Measurements from ENCODE around the gene ZNF554. TPM values are rescaled to one million over a fixed set of nuclear protein-coding genes. Genes with fewer than 3 reads are reported as not detected.

Gene ZNF554
- total RNA-seq, 1 donor from 2014 or later = 4.7 TPM

DNA sequence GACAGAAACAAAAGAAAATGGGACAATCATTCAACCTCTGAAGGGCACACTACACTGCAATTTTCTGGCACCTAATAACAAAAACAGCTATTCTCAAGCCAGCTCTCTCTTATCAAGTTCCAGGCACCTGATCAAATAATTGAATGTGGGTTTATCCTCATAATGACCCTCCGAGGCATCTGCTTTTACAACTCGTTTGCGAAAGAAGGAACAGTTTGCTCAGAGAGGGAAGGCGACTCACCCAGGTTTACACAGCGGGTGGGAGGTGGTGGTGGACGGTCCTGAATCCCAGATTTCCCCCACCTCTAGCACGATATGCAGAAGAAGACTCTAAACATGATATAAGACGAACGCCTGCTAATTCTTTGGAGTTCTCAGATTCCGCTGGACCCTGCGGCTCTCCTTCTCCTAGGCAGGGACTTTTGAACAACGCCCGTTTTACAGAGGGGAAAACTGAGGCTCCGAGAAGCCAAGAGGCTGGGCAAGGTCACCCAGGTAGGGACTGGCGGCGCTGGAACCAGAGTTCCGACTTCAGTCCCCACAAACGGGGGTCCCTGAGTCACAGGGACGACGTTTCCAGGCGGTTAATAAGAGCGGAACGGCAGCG, 37.2 kb upstream of the ZNF554 start:
- Histone ChIP-seq H3K27ac (peak overlapping the region; percentile 92), H3K4me1 (peaks cover 29% of the 10 kb centered on the region), H3K9me3 (no peaks in the 10 kb centered on the region), H3K36me3 (no peaks in the 10 kb centered on the region), H3K27me3 (no peaks in the 10 kb centered on the region), H3K4me3 (peak overlapping the region; percentile 78)
- intact Hi-C loops (cut with DNase I) = no loop called here
- no peak for DNase-seq
- ATAC-seq = no peak
- TF ChIP-seq, protein P1, sequence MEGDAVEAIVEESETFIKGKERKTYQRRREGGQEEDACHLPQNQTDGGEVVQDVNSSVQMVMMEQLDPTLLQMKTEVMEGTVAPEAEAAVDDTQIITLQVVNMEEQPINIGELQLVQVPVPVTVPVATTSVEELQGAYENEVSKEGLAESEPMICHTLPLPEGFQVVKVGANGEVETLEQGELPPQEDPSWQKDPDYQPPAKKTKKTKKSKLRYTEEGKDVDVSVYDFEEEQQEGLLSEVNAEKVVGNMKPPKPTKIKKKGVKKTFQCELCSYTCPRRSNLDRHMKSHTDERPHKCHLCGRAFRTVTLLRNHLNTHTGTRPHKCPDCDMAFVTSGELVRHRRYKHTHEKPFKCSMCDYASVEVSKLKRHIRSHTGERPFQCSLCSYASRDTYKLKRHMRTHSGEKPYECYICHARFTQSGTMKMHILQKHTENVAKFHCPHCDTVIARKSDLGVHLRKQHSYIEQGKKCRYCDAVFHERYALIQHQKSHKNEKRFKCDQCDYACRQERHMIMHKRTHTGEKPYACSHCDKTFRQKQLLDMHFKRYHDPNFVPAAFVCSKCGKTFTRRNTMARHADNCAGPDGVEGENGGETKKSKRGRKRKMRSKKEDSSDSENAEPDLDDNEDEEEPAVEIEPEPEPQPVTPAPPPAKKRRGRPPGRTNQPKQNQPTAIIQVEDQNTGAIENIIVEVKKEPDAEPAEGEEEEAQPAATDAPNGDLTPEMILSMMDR (IDR thresholded peaks at IDR 0.05) = no peak

DNA sequence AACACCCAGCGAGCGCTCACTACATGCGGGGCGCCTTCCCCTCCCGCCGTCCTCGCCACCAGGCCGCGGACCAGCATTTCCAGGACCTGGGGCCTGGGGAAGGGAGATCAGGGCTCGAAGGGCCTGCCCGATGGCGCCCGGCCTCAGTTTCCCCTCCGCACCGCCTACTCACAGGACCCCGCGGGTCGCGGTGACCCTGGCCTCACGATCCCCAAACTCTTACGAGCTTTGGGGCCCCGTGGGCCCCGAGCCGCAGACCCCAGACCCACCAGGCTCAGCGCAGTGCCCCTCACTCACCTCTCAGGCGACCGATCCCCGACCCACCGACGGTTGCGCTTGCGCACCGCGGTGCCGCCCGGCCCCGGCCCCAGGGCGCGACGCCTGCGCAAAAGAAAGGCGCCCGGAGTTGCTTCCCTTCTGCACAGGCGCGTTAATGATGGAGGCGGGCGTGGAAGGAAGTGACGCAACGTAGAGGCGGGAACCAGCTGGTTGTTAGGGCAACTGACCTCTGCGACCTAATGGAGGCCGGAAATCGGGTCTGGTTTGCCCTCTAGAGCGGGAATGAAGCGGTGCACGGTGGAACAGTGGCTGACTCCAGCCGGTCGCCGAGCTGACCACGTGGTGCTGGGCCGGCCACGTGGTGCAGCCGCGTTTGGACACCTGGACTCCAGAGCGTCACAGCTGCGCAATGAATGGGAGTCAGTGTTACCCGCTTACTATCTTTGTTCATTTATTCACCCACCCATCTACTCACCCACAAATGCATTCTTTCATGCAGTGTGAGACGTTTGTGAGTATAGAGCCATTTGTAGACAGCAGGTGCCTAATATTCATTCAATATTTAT, 36.5 kb upstream of the ZNF554 start, which contains the start of gene SGTA:
SGTA (minus strand) TSS at position 338 of the 845 bp plus-strand sequence. CDS start 14,205 bp downstream, outside the sequence.
- DNase-seq (peak; percentile 98), ATAC-seq (peak; percentile 91)
- Histone ChIP-seq H3K4me1 (peaks cover 29% of the 10 kb centered on the region), H3K27me3 (no peaks in the 10 kb centered on the region), H3K9me3 (no peaks in the 10 kb centered on the region), H3K4me3 (peak within 1 kb of the TSS; percentile 78), H3K36me3 (no peaks in the 10 kb centered on the region), H3K27ac (peak within 1 kb of the TSS; percentile 92)
- TF ChIP-seq, protein P1 (IDR thresholded peaks at IDR 0.05) = peak; percentile 61
- intact Hi-C loops (cut with DNase I) = no loop called here

DNA sequence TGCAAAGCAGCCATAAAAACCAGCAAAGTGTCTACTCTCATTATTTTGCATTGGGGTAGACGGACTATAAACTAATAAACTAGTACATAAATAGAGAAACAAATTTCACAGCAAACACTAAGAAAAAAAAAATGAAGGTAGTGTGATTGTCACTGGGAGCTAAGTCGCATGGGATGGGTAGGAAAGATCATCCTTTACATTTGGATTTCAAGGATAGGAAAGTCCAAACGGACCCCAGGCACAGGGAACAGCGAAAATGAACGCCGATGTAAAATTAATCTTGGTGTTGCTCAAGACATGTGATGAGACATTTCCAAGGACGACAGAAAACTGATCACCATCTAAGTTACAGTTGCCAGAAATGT, 35.9 kb upstream of the ZNF554 start:
- Histone ChIP-seq H3K27me3 (no peaks in the 10 kb centered on the region), H3K36me3 (no peaks in the 10 kb centered on the region), H3K4me1 (peaks cover 29% of the 10 kb centered on the region), H3K4me3 (peak overlapping the region; percentile 78), H3K9me3 (no peaks in the 10 kb centered on the region), H3K27ac (peak overlapping the region; percentile 92)
- TF ChIP-seq, protein P1 (IDR thresholded peaks at IDR 0.05) = no peak
- no peak for DNase-seq
- intact Hi-C loops (cut with DNase I) = no loop called here
- no peak for ATAC-seq

DNA sequence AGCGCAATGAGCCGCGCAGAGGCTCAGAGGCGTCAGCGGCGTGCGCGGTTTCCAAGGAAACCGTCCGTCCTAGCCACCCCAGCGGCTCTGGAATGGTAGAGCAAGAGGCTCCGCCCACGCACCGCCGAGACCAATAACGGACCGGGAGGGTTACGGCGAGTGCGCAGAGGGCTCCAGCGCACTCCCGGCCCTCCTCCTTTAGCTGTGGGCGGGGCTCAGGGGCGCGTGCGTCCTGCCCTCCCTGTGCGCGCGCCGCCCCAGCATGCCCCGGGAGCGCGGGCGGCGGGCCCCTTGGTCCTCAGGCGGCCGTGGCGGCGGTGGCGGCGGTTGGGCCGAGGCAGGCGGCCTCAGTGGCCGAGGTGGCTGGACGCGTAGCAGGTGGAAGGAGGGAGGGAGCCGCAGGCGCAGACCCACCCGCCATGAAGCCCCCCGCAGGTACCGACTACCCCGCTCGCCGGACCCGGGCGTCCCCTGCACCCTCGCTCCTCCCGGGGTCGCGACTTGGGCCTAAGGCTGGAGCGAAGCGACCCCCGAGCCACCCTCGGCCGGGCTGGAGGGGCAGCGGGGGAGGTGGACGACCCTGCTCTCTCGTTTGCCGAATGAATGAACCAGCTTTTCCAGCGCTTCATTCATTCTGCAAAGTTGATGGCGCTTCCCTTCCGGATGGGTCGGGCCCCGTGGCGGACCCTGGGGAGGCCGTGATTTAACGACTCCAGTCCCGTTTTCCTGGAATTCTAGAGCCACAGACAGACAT, 34.2 kb upstream of the ZNF554 start, which contains the start of gene THOP1:
THOP1 (plus strand) TSS at position 260 of the 754 bp plus-strand sequence; CDS start at position 420, 160 bp downstream.
- peak within 1 kb of the TSS; percentile 73 for H3K27ac ChIP-seq
- ATAC-seq = peak; percentile 96
- intact Hi-C loops (cut with DNase I) = no loop called here

DNA sequence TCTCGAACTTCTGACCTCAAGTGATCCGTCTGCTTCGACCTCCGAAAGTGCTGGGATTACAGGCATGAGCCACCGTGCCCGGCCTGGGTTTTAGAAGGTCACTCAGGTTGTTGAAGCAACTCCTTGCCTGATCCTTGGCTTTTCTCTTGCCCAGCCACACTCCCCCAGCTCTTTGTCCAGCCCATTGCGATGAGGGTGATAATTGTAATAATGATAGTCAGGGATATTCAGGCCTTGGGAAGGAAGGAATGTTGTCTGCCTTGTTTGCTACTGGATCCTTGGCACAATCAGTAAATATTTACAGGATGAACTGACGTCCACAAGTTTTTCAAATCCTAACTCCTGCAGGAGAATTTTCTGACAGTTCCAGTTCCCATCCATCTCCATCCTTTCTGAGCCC, 32.6 kb upstream of the ZNF554 start:
- DNase-seq (no peak), ATAC-seq (no peak)
- Histone ChIP-seq H3K4me1 (peaks cover 11% of the 10 kb centered on the region), H3K27ac (no peak overlapping the region), H3K36me3 (peaks cover 9% of the 10 kb centered on the region), H3K4me3 (no peak overlapping the region), H3K27me3 (no peaks in the 10 kb centered on the region), H3K9me3 (no peaks in the 10 kb centered on the region)
- intact Hi-C loops (cut with DNase I) = no loop called here
- TF ChIP-seq, protein P1 (IDR thresholded peaks at IDR 0.05) = no peak

More for the DNA sequence above, 34.2 kb upstream of the ZNF554 start, which contains the start of gene THOP1:
- H3K9me3 ChIP-seq = no peaks in the 10 kb centered on the region
- TF ChIP-seq, protein P1 (IDR thresholded peaks at IDR 0.05) = no peak
- H3K27me3 ChIP-seq = no peaks in the 10 kb centered on the region
- H3K4me3 ChIP-seq = peak within 1 kb of the TSS; percentile 93
- peaks cover 28% of the 10 kb centered on the region for H3K4me1 ChIP-seq
- DNase-seq = peak; percentile 100
- H3K36me3 ChIP-seq = peaks cover under 1% of the 10 kb centered on the region

Measured in upper lobe of right lung (tissue), 1 donor.